HCT116 (cell line): ENCODE measurements around the gene A2M. TPM values are rescaled to one million over a fixed set of nuclear protein-coding genes. Genes with fewer than 3 reads are reported as not detected.

Experiments
- ATAC-seq: fragments of 200-7000 bp; cut with Tn5 transposase; 2 replicates; pipeline ENCODE4 v1.9.1; 2020; ENCODE audit warnings: mild to moderate bottlenecking, moderate library complexity
- BruUV-seq: library from RNA; stranded (reverse); fragments of 400-500 nt; replicated peaks from 2 replicates; lab custom pipeline; 2021; lab: Mats Ljungman, UMichigan
- CTCF ChIA-PET: fragments of 300-600 bp; sonication (Branson Sonifier 250); formaldehyde crosslinking; loops from one replicate; lab custom pipeline; 2021; ENCODE audit warnings: antibody characterized with exemption; lab: Charles Lee
- POLR2A ChIA-PET: fragments of 300-600, 350-600 bp; sonication (Branson Sonifier 250); formaldehyde crosslinking; loops from one replicate; lab custom pipeline; 2021; ENCODE audit warnings: antibody characterized with exemption; lab: Charles Lee
- RAD21 ChIA-PET, 2 experiments: fragments of 300-600 bp; sonication (Branson Sonifier 250); formaldehyde crosslinking; loops; one replicate each; lab custom pipeline; 2023; ENCODE audit warnings: low total read pairs in 2 of 2; ENCODE audit not compliant: uncharacterized antibody in 2 of 2, unreplicated experiment in 2 of 2, low non-redundant PET in 1 of 2; lab: Charles Lee
- DNase-seq: peaks from one replicate; pipeline ENCODE4 v3.0.0-alpha.2; 2010; ENCODE audit warnings: low read depth, low spot score
- H2AFZ ChIP-seq: fragments of 200-600 bp; shearing (Covaris generic), sonication (generic); 2 replicates; pipeline ENCODE4 v1.6.1; 2017; ENCODE audit warnings: low read depth, mixed run types, mixed read lengths, antibody characterized with exemption, low read length; ENCODE audit not compliant: poor library complexity, severe bottlenecking
- H3K27ac ChIP-seq: 2 replicates; pipeline ENCODE4 v1.5.1; 2012; ENCODE audit warnings: low read depth, low read length
- H3K27me3 ChIP-seq: fragments of 200-600 bp; sonication (generic); 2 replicates; pipeline ENCODE4 v1.6.1; 2016; ENCODE audit warnings: mixed run types, low read length, mixed read lengths; ENCODE audit not compliant: insufficient read depth
- H3K36me3 ChIP-seq, 2 experiments: fragments of 200-500 bp in 1 of 2; fragments of 200-600 bp in 1 of 2; sonication (Bioruptor generic) in 1 of 2; sonication (generic) in 1 of 2; 2 replicates each; pipeline versions ENCODE4 v1.5.1 to v1.6.1; 2014 to 2016; ENCODE audit warnings: low read length in 2 of 2, inconsistent platforms in 1 of 2, mixed read lengths in 1 of 2, mixed run types in 1 of 2; ENCODE audit not compliant: insufficient read depth in 2 of 2, control insufficient read depth in 1 of 2
- H3K4me1 ChIP-seq, 2 experiments: fragments of 200-600 bp in 1 of 2; sonication (generic) in 1 of 2; 2 replicates each; pipeline versions ENCODE4 v1.5.1 to v1.6.1; 2012 to 2017; ENCODE audit warnings: low read length in 2 of 2, inconsistent platforms in 1 of 2, mild to moderate bottlenecking in 1 of 2, mixed read lengths in 1 of 2, mixed run types in 1 of 2, moderate library complexity in 1 of 2; ENCODE audit not compliant: insufficient read depth in 2 of 2, control insufficient read depth in 1 of 2
- H3K4me2 ChIP-seq: fragments of 200-600 bp; sonication (generic); 2 replicates; pipeline ENCODE4 v1.6.1; 2017; ENCODE audit warnings: mixed run types, low read length, mixed read lengths
- H3K4me3 ChIP-seq, 2 experiments: fragments of 200-600 bp in 1 of 2; sonication (generic) in 1 of 2; replicated peaks in 1 of 2; 2 replicates each; pipeline ENCODE4 v1.5.1; 2011 to 2016; ENCODE audit warnings: low read length in 2 of 2, control low read depth in 1 of 2, low read depth in 1 of 2, mild to moderate bottlenecking in 1 of 2, mixed read lengths in 1 of 2, mixed run types in 1 of 2
- H3K79me2 ChIP-seq: fragments of 200-600 bp; sonication (generic); 2 replicates; pipeline ENCODE4 v1.6.1; 2017; ENCODE audit warnings: mild to moderate bottlenecking, mixed run types, low read length, moderate library complexity, mixed read lengths; ENCODE audit not compliant: insufficient read depth
- H3K9ac ChIP-seq: fragments of 200-600 bp; sonication (generic); 2 replicates; pipeline ENCODE4 v1.6.1; 2016; ENCODE audit warnings: low read length, mixed read lengths
- H3K9me2 ChIP-seq: fragments of 200-600 bp; sonication (generic), shearing (Covaris generic); 2 replicates; pipeline ENCODE4 v1.6.1; 2017; ENCODE audit warnings: mixed run types, mild to moderate bottlenecking, moderate library complexity; ENCODE audit not compliant: insufficient read depth
- H3K9me3 ChIP-seq, 2 experiments: fragments of 200-500 bp in 1 of 2; fragments of 200-600 bp in 1 of 2; sonication (Bioruptor generic) in 1 of 2; sonication (generic) in 1 of 2; 2 replicates each; pipeline ENCODE4 v1.6.1; 2014 to 2017; ENCODE audit warnings: low read length in 2 of 2, mixed read lengths in 2 of 2, inconsistent platforms in 1 of 2, low read depth in 1 of 2, mild to moderate bottlenecking in 1 of 2, mixed run types in 1 of 2, moderate library complexity in 1 of 2; ENCODE audit not compliant: control insufficient read depth in 1 of 2, insufficient read depth in 1 of 2
- H4K20me1 ChIP-seq: fragments of 200-600 bp; sonication (generic), shearing (Covaris generic); 2 replicates; pipeline ENCODE4 v1.6.1; 2017; ENCODE audit warnings: mixed run types, mild to moderate bottlenecking, moderate library complexity; ENCODE audit not compliant: insufficient read depth
- CBX3 ChIP-seq: IDR thresholded peaks from 2 replicates; pipeline ENCODE4 v1.6.1; 2012; ENCODE audit warnings: low read depth
- EGR1 ChIP-seq: IDR thresholded peaks from 2 replicates; pipeline ENCODE4 v1.6.1; 2012; ENCODE audit warnings: low read depth
- EZH2 ChIP-seq: fragments of 200-600 bp; sonication (generic); IDR thresholded peaks from 2 replicates; pipeline ENCODE4 v1.6.1; 2017; ENCODE audit warnings: antibody characterized with exemption, mixed run types
- EZH2phosphoT487 ChIP-seq: fragments of 200-600 bp; IDR thresholded peaks from 2 replicates; pipeline ENCODE4 v1.6.1; 2018; ENCODE audit warnings: antibody characterized with exemption, borderline replicate concordance
- FOSL1 ChIP-seq: IDR thresholded peaks from 2 replicates; pipeline ENCODE4 v1.6.1; 2012; ENCODE audit warnings: low read depth
- POLR2A ChIP-seq: IDR thresholded peaks from 2 replicates; pipeline ENCODE4 v1.7.0; 2011; ENCODE audit warnings: borderline replicate concordance; ENCODE audit not compliant: insufficient read depth, insufficient read length; ENCODE audit errors: extremely low read depth
- RAD21 ChIP-seq: IDR thresholded peaks from 2 replicates; pipeline ENCODE4 v1.6.1; 2012; ENCODE audit warnings: low read depth, mild to moderate bottlenecking
- SIN3A ChIP-seq: IDR thresholded peaks from 2 replicates; pipeline ENCODE4 v1.6.1; 2012; ENCODE audit warnings: low read depth
- TCF7L2 ChIP-seq: IDR thresholded peaks from 2 replicates; pipeline ENCODE4 v1.7.0; 2011; ENCODE audit warnings: borderline replicate concordance, inconsistent platforms; ENCODE audit not compliant: insufficient read depth, insufficient read length; ENCODE audit errors: extremely low read depth
- ZFX ChIP-seq: fragments of 450-650 bp; IDR thresholded peaks from 2 replicates; pipeline ENCODE4 v1.6.1; 2017
- ZNF274 ChIP-seq: fragments of 200-500 bp; sonication (Bioruptor generic); IDR thresholded peaks from 2 replicates; pipeline ENCODE4 v1.6.1; 2014; ENCODE audit warnings: mild to moderate bottlenecking, low read depth, low read length, inconsistent platforms
- intact Hi-C: fragments of 100-400 bp; cut with micrococcal nuclease; formaldehyde crosslinking; loops from 2 replicates; pipeline ENCODE4 v1.10.0; 2022
- total RNA-seq: library from RNA; stranded (reverse); gene quantifications from one replicate; pipeline ENCODE4 v1.2.1, GENCODE V29; 2021; ENCODE audit not compliant: unreplicated experiment
- TF ChIP-seq, protein P1 (sequence below): IDR thresholded peaks from 2 replicates; pipeline ENCODE4 v1.6.1; 2012
- TF ChIP-seq, protein P2 (sequence below): IDR thresholded peaks from 2 replicates; pipeline ENCODE4 v1.6.1; 2012; ENCODE audit warnings: low read depth
- TF ChIP-seq, protein P3 (sequence below), 3 experiments: fragments of 200-600 bp in 1 of 3; sonication (generic) in 1 of 3; IDR thresholded peaks in 2 of 3; conservative IDR thresholded peaks in 1 of 3; 2 replicates each; pipeline ENCODE4 v1.5.1; 2012 to 2017; ENCODE audit warnings: low read depth in 2 of 3, low read length in 2 of 3, antibody characterized with exemption in 1 of 3, borderline replicate concordance in 1 of 3, control low read depth in 1 of 3, mild to moderate bottlenecking in 1 of 3, mixed read lengths in 1 of 3, mixed run types in 1 of 3, moderate library complexity in 1 of 3; ENCODE audit not compliant: insufficient read depth in 1 of 3
- TF ChIP-seq, protein P4 (sequence below): IDR thresholded peaks from 2 replicates; pipeline ENCODE4 v1.6.1; 2011; ENCODE audit warnings: mild to moderate bottlenecking, low read length, moderate library complexity; ENCODE audit not compliant: insufficient replicate concordance; ENCODE audit errors: extremely low read depth

Gene A2M
- total RNA-seq, 1 experiment from 2014 or later = 3.0 TPM

DNA sequence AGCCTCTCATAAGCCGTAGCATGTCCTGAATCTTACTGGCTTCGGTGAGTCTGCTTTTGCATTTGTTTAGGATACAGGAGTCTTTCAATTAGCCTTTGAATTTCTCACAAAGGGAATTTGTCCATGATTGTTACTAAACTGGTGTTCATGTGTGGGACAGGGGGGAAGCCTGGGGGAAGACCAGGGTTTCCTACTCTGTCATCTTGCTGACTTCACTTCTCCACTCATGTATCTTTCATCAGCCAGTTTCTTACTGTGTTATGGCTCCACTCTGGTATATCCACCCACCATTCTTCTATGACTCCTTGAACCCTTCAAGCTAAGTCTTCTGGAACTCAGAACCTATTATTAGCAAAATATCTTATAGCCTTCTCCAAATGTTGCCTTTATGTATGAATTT is 31.7 kb upstream of the A2M start:
- intact Hi-C loops = no loop called here
- no TSS peak for BruUV-seq
- POLR2A ChIA-PET = no interaction called here
- CTCF ChIA-PET = no interaction called here
- H2AFZ ChIP-seq = no peak overlapping the region
- no peaks in the 10 kb centered on the region for H3K9me2 ChIP-seq
- DNase-seq (no peak), ATAC-seq (no peak)
- no peak overlapping the region for H3K4me2 ChIP-seq
- H3K9me3 ChIP-seq = no peaks in the 10 kb centered on the region
- RAD21 ChIA-PET = no interaction called here
- no peaks in the 10 kb centered on the region for H4K20me1 ChIP-seq
- H3K4me1 ChIP-seq = no peaks in the 10 kb centered on the region
- TF ChIP-seq, protein P1, sequence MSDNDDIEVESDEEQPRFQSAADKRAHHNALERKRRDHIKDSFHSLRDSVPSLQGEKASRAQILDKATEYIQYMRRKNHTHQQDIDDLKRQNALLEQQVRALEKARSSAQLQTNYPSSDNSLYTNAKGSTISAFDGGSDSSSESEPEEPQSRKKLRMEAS = no peak
- no peak for TF ChIP-seq EZH2phosphoT487
- TF ChIP-seq FOSL1 = no peak
- no peak for TF ChIP-seq EGR1
- no peak for TF ChIP-seq ZFX
- no peak for TF ChIP-seq CBX3
- TF ChIP-seq, protein P2, sequence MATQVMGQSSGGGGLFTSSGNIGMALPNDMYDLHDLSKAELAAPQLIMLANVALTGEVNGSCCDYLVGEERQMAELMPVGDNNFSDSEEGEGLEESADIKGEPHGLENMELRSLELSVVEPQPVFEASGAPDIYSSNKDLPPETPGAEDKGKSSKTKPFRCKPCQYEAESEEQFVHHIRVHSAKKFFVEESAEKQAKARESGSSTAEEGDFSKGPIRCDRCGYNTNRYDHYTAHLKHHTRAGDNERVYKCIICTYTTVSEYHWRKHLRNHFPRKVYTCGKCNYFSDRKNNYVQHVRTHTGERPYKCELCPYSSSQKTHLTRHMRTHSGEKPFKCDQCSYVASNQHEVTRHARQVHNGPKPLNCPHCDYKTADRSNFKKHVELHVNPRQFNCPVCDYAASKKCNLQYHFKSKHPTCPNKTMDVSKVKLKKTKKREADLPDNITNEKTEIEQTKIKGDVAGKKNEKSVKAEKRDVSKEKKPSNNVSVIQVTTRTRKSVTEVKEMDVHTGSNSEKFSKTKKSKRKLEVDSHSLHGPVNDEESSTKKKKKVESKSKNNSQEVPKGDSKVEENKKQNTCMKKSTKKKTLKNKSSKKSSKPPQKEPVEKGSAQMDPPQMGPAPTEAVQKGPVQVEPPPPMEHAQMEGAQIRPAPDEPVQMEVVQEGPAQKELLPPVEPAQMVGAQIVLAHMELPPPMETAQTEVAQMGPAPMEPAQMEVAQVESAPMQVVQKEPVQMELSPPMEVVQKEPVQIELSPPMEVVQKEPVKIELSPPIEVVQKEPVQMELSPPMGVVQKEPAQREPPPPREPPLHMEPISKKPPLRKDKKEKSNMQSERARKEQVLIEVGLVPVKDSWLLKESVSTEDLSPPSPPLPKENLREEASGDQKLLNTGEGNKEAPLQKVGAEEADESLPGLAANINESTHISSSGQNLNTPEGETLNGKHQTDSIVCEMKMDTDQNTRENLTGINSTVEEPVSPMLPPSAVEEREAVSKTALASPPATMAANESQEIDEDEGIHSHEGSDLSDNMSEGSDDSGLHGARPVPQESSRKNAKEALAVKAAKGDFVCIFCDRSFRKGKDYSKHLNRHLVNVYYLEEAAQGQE = no peak
- TF ChIP-seq EZH2 = no peak
- TF ChIP-seq RAD21 = no peak
- TF ChIP-seq ZNF274 = no peak
- TF ChIP-seq SIN3A = no peak
- TF ChIP-seq TCF7L2 = no peak
- TF ChIP-seq, protein P3, sequence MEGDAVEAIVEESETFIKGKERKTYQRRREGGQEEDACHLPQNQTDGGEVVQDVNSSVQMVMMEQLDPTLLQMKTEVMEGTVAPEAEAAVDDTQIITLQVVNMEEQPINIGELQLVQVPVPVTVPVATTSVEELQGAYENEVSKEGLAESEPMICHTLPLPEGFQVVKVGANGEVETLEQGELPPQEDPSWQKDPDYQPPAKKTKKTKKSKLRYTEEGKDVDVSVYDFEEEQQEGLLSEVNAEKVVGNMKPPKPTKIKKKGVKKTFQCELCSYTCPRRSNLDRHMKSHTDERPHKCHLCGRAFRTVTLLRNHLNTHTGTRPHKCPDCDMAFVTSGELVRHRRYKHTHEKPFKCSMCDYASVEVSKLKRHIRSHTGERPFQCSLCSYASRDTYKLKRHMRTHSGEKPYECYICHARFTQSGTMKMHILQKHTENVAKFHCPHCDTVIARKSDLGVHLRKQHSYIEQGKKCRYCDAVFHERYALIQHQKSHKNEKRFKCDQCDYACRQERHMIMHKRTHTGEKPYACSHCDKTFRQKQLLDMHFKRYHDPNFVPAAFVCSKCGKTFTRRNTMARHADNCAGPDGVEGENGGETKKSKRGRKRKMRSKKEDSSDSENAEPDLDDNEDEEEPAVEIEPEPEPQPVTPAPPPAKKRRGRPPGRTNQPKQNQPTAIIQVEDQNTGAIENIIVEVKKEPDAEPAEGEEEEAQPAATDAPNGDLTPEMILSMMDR (IDR thresholded peaks at IDR 0.05 in 2 of 3, conservative IDR thresholded peaks at IDR 0.05 in 1 of 3; ENCODE audit: borderline replicate concordance in 1 of 3, insufficient read depth in 1 of 3, low read depth in 2 of 3, low read length in 2 of 3) = no peak
- TF ChIP-seq POLR2A = no peak
- TF ChIP-seq, protein P4, sequence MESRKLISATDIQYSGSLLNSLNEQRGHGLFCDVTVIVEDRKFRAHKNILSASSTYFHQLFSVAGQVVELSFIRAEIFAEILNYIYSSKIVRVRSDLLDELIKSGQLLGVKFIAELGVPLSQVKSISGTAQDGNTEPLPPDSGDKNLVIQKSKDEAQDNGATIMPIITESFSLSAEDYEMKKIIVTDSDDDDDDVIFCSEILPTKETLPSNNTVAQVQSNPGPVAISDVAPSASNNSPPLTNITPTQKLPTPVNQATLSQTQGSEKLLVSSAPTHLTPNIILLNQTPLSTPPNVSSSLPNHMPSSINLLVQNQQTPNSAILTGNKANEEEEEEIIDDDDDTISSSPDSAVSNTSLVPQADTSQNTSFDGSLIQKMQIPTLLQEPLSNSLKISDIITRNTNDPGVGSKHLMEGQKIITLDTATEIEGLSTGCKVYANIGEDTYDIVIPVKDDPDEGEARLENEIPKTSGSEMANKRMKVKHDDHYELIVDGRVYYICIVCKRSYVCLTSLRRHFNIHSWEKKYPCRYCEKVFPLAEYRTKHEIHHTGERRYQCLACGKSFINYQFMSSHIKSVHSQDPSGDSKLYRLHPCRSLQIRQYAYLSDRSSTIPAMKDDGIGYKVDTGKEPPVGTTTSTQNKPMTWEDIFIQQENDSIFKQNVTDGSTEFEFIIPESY = no peak
- H3K27me3 ChIP-seq = peaks cover 49% of the 10 kb centered on the region
- H3K36me3 ChIP-seq = no peaks in the 10 kb centered on the region
- H3K4me3 ChIP-seq = no peak overlapping the region
- no peaks in the 10 kb centered on the region for H3K79me2 ChIP-seq
- H3K27ac ChIP-seq = no peak overlapping the region
- no peak overlapping the region for H3K9ac ChIP-seq
